ENCODE measurements around the gene BFSP2. TPM values are rescaled to one million over a fixed set of nuclear protein-coding genes. Genes with fewer than 3 reads are reported as not detected.

The BFSP2 gene, protein sequence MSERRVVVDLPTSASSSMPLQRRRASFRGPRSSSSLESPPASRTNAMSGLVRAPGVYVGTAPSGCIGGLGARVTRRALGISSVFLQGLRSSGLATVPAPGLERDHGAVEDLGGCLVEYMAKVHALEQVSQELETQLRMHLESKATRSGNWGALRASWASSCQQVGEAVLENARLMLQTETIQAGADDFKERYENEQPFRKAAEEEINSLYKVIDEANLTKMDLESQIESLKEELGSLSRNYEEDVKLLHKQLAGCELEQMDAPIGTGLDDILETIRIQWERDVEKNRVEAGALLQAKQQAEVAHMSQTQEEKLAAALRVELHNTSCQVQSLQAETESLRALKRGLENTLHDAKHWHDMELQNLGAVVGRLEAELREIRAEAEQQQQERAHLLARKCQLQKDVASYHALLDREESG
- total RNA-seq = not detected in 2 replicates

DNA sequence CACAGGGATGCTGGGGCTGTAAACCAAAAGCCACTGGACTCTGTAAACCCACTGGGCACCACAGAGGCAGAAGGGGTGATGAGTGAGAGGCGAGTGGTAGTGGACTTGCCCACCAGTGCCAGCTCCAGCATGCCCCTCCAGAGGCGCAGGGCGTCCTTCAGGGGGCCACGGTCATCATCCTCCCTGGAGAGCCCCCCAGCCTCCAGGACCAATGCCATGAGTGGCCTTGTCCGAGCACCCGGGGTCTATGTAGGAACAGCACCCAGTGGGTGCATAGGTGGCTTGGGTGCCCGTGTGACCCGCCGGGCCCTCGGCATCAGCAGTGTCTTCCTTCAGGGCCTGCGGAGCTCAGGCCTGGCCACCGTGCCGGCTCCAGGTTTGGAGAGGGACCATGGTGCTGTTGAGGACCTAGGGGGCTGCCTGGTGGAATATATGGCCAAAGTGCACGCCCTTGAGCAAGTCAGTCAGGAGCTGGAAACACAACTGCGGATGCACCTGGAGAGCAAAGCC, at the start of gene BFSP2:
TSS of gene BFSP2 (plus strand) at position 51 of the 510 bp plus-strand sequence. CDS start at position 79, 28 bp downstream.

Other genes with a start within 250 kb of the BFSP2 start
- gene CDV3, start 173.6 kb downstream of the BFSP2 start, total RNA-seq = 129 and 142 TPM in 2 replicates